ENCODE measurements around the gene LHX3.

- no peak for TF ChIP-seq ZFP3 (CRISPR knock-in tag; IDR thresholded peaks at IDR 0.05)
- no peak for TF ChIP-seq SNAI2 (CRISPR knock-in tag; IDR thresholded peaks at IDR 0.05)
- TF ChIP-seq TCF4 (CRISPR knock-in tag; IDR thresholded peaks at IDR 0.05; ENCODE audit: borderline replicate concordance) = no peak
Measured at GRCh38 chr9:136218673-136219072, 13.7 kb upstream of the LHX3 start.
